Measurements from ENCODE around the gene UGT2B7.

The UGT2B7 gene

GRCh38 chr4:69134471-69134870, 38.2 kb downstream of the UGT2B7 start:
- no peak for TF ChIP-seq CTCF (IDR thresholded peaks at IDR 0.05; ENCODE audit: extremely low read depth, insufficient read depth, missing control alignments)
- no peak for DNase-seq (ENCODE audit: low spot score)
- in situ Hi-C loops (cut with MboI; ENCODE audit: low pct_unique_long_range_greater_than_20kb, low sequenced_read_pairs, unreplicated experiment), result no loop called here

- TF ChIP-seq CTCF (IDR thresholded peaks at IDR 0.05; ENCODE audit: extremely low read depth, insufficient read depth, missing control alignments), result no peak
- in situ Hi-C loops (cut with MboI; ENCODE audit: low pct_unique_long_range_greater_than_20kb, low sequenced_read_pairs, unreplicated experiment), result no loop called here
- no peak for DNase-seq (ENCODE audit: low spot score)
These were observed 45.0 kb downstream of the UGT2B7 start for GRCh38 chr4:69141320-69141719.

- TF ChIP-seq CTCF (IDR thresholded peaks at IDR 0.05; ENCODE audit: extremely low read depth, insufficient read depth, missing control alignments), result no peak
- no peak for DNase-seq (ENCODE audit: low spot score)
- in situ Hi-C loops (cut with MboI; ENCODE audit: low pct_unique_long_range_greater_than_20kb, low sequenced_read_pairs, unreplicated experiment), result no loop called here
These were observed 51.1 kb downstream of the UGT2B7 start for GRCh38 chr4:69147334-69147733.

- no peak for DNase-seq (ENCODE audit: low spot score)
- TF ChIP-seq CTCF (IDR thresholded peaks at IDR 0.05; ENCODE audit: extremely low read depth, insufficient read depth, missing control alignments), result no peak
- in situ Hi-C loops (cut with MboI; ENCODE audit: low pct_unique_long_range_greater_than_20kb, low sequenced_read_pairs, unreplicated experiment), result loop anchor here (25.0 kb wide), 1 partner anchor 667 kb away; no protein-coding TSS in a partner anchor
These were observed 57.7 kb downstream of the UGT2B7 start for GRCh38 chr4:69154021-69154420.

- in situ Hi-C loops (cut with MboI; ENCODE audit: low pct_unique_long_range_greater_than_20kb, low sequenced_read_pairs, unreplicated experiment), result loop anchor here (25.0 kb wide), 1 partner anchor 670 kb away; no protein-coding TSS in a partner anchor
- DNase-seq (ENCODE audit: low spot score), result no peak
These were observed 60.6 kb downstream of the UGT2B7 start for GRCh38 chr4:69156913-69157312.

More at GRCh38 chr4:69156913-69157312, 60.6 kb downstream of the UGT2B7 start:
- peak; percentile 8 for TF ChIP-seq CTCF (IDR thresholded peaks at IDR 0.05; ENCODE audit: extremely low read depth, insufficient read depth, missing control alignments)

Measured in GM13977 (cell line).